ENCODE results near the gene HSPA9. TPM values are rescaled to one million over a fixed set of nuclear protein-coding genes. Genes with fewer than 3 reads are reported as not detected.

The HSPA9 gene
- total RNA-seq, 1 experiment from 2014 or later: 460 TPM

GRCh38 chr5:138557677-138558076, 17.5 kb downstream of the HSPA9 start:
- intact Hi-C loops (cut with micrococcal nuclease; ENCODE audit: unreplicated experiment): no loop called here
- H3K4me1 Mint-ChIP-seq (ENCODE audit: low read depth, unreplicated experiment): peaks cover 11% of the 10 kb centered on the region
- no TSS peak for BruUV-seq (replicated peaks)
- H3K27ac Mint-ChIP-seq (ENCODE audit: unreplicated experiment): no peak overlapping the region
- CTCF ChIA-PET: no interaction called here
- DNase-seq: no peak
- H3K27me3 Mint-ChIP-seq (ENCODE audit: unreplicated experiment): no peaks in the 10 kb centered on the region
- H3K36me3 Mint-ChIP-seq (ENCODE audit: insufficient read depth, unreplicated experiment): peaks cover 91% of the 10 kb centered on the region
- H3K4me3 Mint-ChIP-seq (ENCODE audit: low read depth, unreplicated experiment): no peak overlapping the region
- H3K9me3 Mint-ChIP-seq (ENCODE audit: low read depth, unreplicated experiment): no peaks in the 10 kb centered on the region
- TF ChIP-seq CTCF (IDR thresholded peaks at IDR 0.05; ENCODE audit: unreplicated experiment): no peak

- Mint-ChIP-seq H3K36me3 (ENCODE audit: insufficient read depth, unreplicated experiment) (peaks cover 89% of the 10 kb centered on the region), H3K4me3 (ENCODE audit: low read depth, unreplicated experiment) (no peak overlapping the region), H3K9me3 (ENCODE audit: low read depth, unreplicated experiment) (no peaks in the 10 kb centered on the region), H3K27me3 (ENCODE audit: unreplicated experiment) (no peaks in the 10 kb centered on the region), H3K27ac (ENCODE audit: unreplicated experiment) (peak overlapping the region; percentile 61), H3K4me1 (ENCODE audit: low read depth, unreplicated experiment) (peaks cover 4% of the 10 kb centered on the region)
- no TSS peak for BruUV-seq (replicated peaks)
- intact Hi-C loops (cut with micrococcal nuclease; ENCODE audit: unreplicated experiment): no loop called here
- CTCF ChIA-PET: no interaction called here
- no peak for TF ChIP-seq CTCF (IDR thresholded peaks at IDR 0.05; ENCODE audit: unreplicated experiment)
- DNase-seq: no peak
These were observed 21.1 kb downstream of the HSPA9 start for GRCh38 chr5:138554143-138554542.

GRCh38 chr5:138553437-138554095, 21.6 kb downstream of the HSPA9 start:
- no TSS peak for BruUV-seq (replicated peaks)
- CTCF ChIA-PET: no interaction called here

GRCh38 chr5:138552657-138553056, 22.5 kb downstream of the HSPA9 start:
- peaks cover 8% of the 10 kb centered on the region for H3K4me1 Mint-ChIP-seq (ENCODE audit: low read depth, unreplicated experiment)
- H3K27me3 Mint-ChIP-seq (ENCODE audit: unreplicated experiment): no peaks in the 10 kb centered on the region
- CTCF ChIA-PET: no interaction called here
- H3K36me3 Mint-ChIP-seq (ENCODE audit: insufficient read depth, unreplicated experiment): peaks cover 87% of the 10 kb centered on the region
- no TSS peak for BruUV-seq (replicated peaks)
- intact Hi-C loops (cut with micrococcal nuclease; ENCODE audit: unreplicated experiment): no loop called here
- H3K27ac Mint-ChIP-seq (ENCODE audit: unreplicated experiment): no peak overlapping the region
- TF ChIP-seq CTCF (IDR thresholded peaks at IDR 0.05; ENCODE audit: unreplicated experiment): no peak
- H3K9me3 Mint-ChIP-seq (ENCODE audit: low read depth, unreplicated experiment): no peaks in the 10 kb centered on the region
- DNase-seq: no peak
- H3K4me3 Mint-ChIP-seq (ENCODE audit: low read depth, unreplicated experiment): no peak overlapping the region

More at GRCh38 chr5:138553437-138554095, 21.6 kb downstream of the HSPA9 start:
- H3K9me3 Mint-ChIP-seq (ENCODE audit: low read depth, unreplicated experiment): no peaks in the 10 kb centered on the region
- H3K4me1 Mint-ChIP-seq (ENCODE audit: low read depth, unreplicated experiment): no peaks in the 10 kb centered on the region
- no peak overlapping the region for H3K4me3 Mint-ChIP-seq (ENCODE audit: low read depth, unreplicated experiment)
- DNase-seq: no peak
- no peak for TF ChIP-seq CTCF (IDR thresholded peaks at IDR 0.05; ENCODE audit: unreplicated experiment)
- intact Hi-C loops (cut with micrococcal nuclease; ENCODE audit: unreplicated experiment): no loop called here
- H3K36me3 Mint-ChIP-seq (ENCODE audit: insufficient read depth, unreplicated experiment): peaks cover 86% of the 10 kb centered on the region
- peak overlapping the region; percentile 61 for H3K27ac Mint-ChIP-seq (ENCODE audit: unreplicated experiment)
- H3K27me3 Mint-ChIP-seq (ENCODE audit: unreplicated experiment): no peaks in the 10 kb centered on the region

Data from Calu3 (cell line).